Gastroesophageal sphincter (tissue), 4 donors: Measurements from ENCODE around the gene SLC48A1. TPM values are rescaled to one million over a fixed set of nuclear protein-coding genes. Genes with fewer than 3 reads are reported as not detected.
A peak's percentile ranks its signal among the peaks of the same experiment; 100 is the strongest.

Source experiments
- ATAC-seq: fragments of 150-250 bp; one replicate; pipeline ENCODE4 v1.9.1; 2016; ENCODE audit warnings: mild to moderate bottlenecking, moderate library complexity
- H3K27ac ChIP-seq, 4 donors: fragments of 200-600 bp; sonication (generic) in 3 of 4; 1 replicate in 3 of 4; 2 replicates in 1 of 4; pipeline ENCODE4 v1.5.1; 2016 to 2019
- H3K27me3 ChIP-seq: fragments of 200-600 bp; sonication (generic); one replicate; pipeline ENCODE4 v1.5.1; 2019
- H3K36me3 ChIP-seq, 2 donors: fragments of 200-600 bp; sonication (generic); one replicate each; pipeline ENCODE4 v1.5.1; 2019; ENCODE audit warnings: control low read depth in 1 of 2
- H3K4me1 ChIP-seq, 3 donors: fragments of 200-600 bp; sonication (generic); 1 replicate in 2 of 3; 2 replicates in 1 of 3; pipeline ENCODE4 v1.5.1; 2016 to 2019; ENCODE audit warnings: control low read depth in 2 of 3
- H3K4me3 ChIP-seq, 2 donors: fragments of 200-600 bp; sonication (generic); one replicate each; pipeline ENCODE4 v1.5.1; 2019; ENCODE audit warnings: mild to moderate bottlenecking in 1 of 2, moderate library complexity in 1 of 2
- H3K9me3 ChIP-seq, 3 donors: fragments of 200-600 bp; sonication (generic); one replicate each; pipeline ENCODE4 v1.5.1; 2017 to 2019; ENCODE audit warnings: control low read depth in 2 of 3
- EP300 ChIP-seq: sonication (generic); formaldehyde crosslinking; IDR thresholded peaks from one replicate; pipeline ENCODE4 v1.6.1; 2017; ENCODE audit warnings: antibody characterized with exemption, mild to moderate bottlenecking
- POLR2A ChIP-seq, 2 donors: fragments of 450-650 bp; IDR thresholded peaks; one replicate each; pipeline ENCODE4 v1.6.1; 2017; ENCODE audit warnings: antibody characterized with exemption in 2 of 2, mild to moderate bottlenecking in 2 of 2, moderate library complexity in 1 of 2
- POLR2AphosphoS5 ChIP-seq: sonication (generic); formaldehyde crosslinking; IDR thresholded peaks from one replicate; pipeline ENCODE4 v1.6.1; 2017; ENCODE audit warnings: antibody characterized with exemption
- WGBS, 2 donors: methylation state at CpG; one replicate each; pipeline ENCODE4 v1.1.5; 2018; ENCODE audit warnings: low coverage in 1 of 2; 5-methylcytosine and 5-hydroxymethylcytosine counted together
- total RNA-seq, 4 donors: library from RNA; depleted of rRNA; stranded (reverse); fragments of >200 nt; gene quantifications; one replicate each; pipeline ENCODE4 v1.1.0, GENCODE V29; 2016
- TF ChIP-seq, protein P1 (sequence below), 4 experiments: fragments of 200-600 bp in 2 of 4; fragments of 450-650 bp in 2 of 4; sonication (generic) in 1 of 4; IDR thresholded peaks; one replicate each; pipeline ENCODE4 v1.5.1; 2017 to 2019; ENCODE audit warnings: antibody characterized with exemption in 4 of 4, mild to moderate bottlenecking in 2 of 4, moderate library complexity in 2 of 4

Gene SLC48A1
- total RNA-seq, 4 donors from 2014 or later, result 40.7 to 66.8 (median 53.3) TPM

DNA sequence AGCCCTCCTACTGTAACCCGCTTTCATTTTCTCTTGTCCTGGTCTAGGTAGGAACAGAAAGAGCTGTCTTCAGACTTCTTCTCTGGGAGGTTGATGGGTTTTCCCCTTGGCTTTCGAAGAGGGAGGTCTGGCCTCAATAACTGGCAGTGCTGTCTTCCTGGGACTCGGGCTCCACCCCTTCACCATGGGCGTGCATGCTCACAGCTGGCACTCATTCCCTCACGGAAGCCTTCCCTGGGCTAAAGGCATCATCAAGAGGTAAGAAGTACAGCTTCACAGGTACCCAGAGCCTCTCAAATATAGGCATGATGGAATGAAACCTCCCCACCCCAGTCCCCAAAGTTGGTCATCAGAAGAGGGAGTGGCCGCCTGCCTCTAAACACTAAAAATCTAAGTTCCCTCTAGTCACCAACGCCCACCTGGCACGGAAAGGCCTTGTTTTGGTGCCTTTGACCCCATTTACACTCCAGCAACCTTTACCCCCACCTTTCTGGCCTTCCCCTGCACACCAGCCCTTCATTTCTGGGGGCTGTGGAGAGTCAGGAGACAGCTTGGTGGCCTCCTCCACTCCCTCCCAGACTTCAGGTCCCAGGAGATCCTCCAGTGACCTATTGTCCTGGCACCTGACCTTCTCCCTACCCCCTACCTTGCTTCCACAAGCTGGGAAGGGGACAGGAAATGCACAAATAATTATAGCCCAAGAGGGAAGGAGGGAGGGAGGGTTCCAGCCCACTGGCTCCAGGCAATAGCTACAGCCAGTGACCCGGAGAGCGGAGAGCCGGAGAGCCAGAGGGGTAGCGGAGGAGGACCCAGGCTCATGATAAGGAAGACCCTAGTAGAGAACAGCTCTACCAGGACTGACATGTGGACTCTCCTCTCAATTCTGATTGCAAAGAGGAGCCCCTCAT lies 17.1 kb upstream of the SLC48A1 start:
- WGBS, 2 donors, result 65 to 82% methylated on average over 7 to 10 of the region's 12 CpGs
- Histone ChIP-seq H3K27me3 (no peaks in the 10 kb centered on the region), H3K27ac (peak overlapping the region in 3 of 4 donors; percentile 72 to 80 (median 76)), H3K4me1 (peaks cover 0 to 77% (median 12%) of the 10 kb centered on the region in 3 donors), H3K9me3 (no peaks in the 10 kb centered on the region), H3K4me3 (peak overlapping the region in 1 of 2 donors; percentile 72), H3K36me3 (peaks cover 0 to 8% of the 10 kb centered on the region in 2 donors)
- TF ChIP-seq EP300 (no peak), POLR2A (IDR thresholded peaks at IDR 0.05) (no peak), POLR2AphosphoS5 (no peak)
- ATAC-seq, result no peak

DNA sequence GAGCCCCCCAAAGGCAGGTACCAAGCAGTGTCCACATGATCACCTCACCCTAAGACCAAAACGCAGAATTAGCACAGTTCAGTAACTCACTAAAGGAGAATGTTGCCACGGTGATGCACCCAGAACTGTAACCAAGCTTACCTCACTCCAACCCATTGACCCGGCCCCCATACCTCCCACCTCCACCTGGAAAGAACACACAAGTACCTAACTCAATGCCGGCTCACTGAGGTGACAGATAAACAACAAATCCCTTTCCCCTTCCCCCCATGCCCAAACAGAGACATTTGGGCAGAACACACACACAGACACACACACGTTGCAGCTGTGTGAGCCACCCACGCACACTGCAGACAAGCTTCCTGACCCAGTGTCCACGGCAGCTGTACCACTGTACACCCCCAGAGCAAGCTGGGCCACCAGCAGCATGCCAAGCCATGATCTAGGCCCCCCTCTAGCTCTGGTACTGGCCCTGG lies 15.6 kb upstream of the SLC48A1 start:
- TF ChIP-seq, protein P1, sequence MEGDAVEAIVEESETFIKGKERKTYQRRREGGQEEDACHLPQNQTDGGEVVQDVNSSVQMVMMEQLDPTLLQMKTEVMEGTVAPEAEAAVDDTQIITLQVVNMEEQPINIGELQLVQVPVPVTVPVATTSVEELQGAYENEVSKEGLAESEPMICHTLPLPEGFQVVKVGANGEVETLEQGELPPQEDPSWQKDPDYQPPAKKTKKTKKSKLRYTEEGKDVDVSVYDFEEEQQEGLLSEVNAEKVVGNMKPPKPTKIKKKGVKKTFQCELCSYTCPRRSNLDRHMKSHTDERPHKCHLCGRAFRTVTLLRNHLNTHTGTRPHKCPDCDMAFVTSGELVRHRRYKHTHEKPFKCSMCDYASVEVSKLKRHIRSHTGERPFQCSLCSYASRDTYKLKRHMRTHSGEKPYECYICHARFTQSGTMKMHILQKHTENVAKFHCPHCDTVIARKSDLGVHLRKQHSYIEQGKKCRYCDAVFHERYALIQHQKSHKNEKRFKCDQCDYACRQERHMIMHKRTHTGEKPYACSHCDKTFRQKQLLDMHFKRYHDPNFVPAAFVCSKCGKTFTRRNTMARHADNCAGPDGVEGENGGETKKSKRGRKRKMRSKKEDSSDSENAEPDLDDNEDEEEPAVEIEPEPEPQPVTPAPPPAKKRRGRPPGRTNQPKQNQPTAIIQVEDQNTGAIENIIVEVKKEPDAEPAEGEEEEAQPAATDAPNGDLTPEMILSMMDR (IDR thresholded peaks at IDR 0.05), result no peak
- no peak for TF ChIP-seq POLR2AphosphoS5
- no peak for TF ChIP-seq EP300
- TF ChIP-seq POLR2A (IDR thresholded peaks at IDR 0.05), result no peak
- Histone ChIP-seq H3K4me1 (peaks cover 0 to 66% (median 12%) of the 10 kb centered on the region in 3 donors), H3K4me3 (peak overlapping the region; percentile 38 to 72), H3K27me3 (no peaks in the 10 kb centered on the region), H3K36me3 (no peaks in the 10 kb centered on the region), H3K27ac (peak overlapping the region in 3 of 4 donors; percentile 76 to 80 (median 76)), H3K9me3 (no peaks in the 10 kb centered on the region)
- ATAC-seq, result no peak
- 40 to 100% methylated on average over 1 of the region's 7 CpGs for WGBS, 2 donors

DNA sequence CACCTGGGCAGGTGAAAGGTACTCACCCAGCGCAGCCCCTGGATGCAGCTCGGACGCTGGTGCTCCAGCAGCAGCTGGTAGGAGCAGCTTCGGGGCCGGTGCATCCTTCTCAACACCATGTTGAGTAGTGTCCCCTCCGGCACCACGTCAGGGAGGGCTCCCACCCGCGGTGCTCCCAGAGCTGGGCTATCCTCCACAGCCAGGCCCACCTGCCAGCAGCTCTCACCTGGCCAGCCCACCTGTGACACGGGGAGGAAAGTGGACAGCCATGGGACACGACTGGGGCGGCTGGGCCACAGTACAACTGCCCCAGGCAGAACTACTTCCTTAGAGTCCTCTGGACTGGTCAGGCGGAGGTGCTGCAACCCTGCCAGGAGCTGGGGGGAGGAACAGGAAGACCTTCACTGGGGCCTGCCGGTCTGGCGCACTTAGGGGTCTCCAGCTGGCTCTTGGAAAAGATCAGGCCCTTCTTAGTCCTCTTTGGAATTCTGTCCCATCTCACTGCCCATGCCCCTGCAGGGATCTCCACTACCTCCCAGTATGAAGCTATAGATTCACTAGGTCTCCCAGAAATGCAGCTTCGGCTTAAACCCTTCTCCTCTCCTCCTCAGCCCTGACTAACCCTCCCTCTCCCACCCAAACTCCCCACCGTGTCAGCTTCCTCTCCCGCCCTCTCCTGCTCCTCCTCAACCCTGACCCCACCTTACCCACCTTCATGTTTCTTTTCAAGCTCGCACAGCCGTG lies 15.0 kb upstream of the SLC48A1 start:
- ATAC-seq, result no peak
- no peaks in the 10 kb centered on the region for H3K27me3 ChIP-seq
- H3K4me1 ChIP-seq, result peaks cover 0 to 60% (median 12%) of the 10 kb centered on the region in 3 donors
- H3K27ac ChIP-seq, result peak overlapping the region in 3 of 4 donors; percentile 76 to 80 (median 76)
- 17 to 22% methylated on average over 1 to 2 of the region's 20 CpGs for WGBS, 2 donors
- peak overlapping the region; percentile 38 to 72 for H3K4me3 ChIP-seq
- H3K9me3 ChIP-seq, result no peaks in the 10 kb centered on the region
- TF ChIP-seq POLR2A (IDR thresholded peaks at IDR 0.05) (no peak), EP300 (no peak), POLR2AphosphoS5 (no peak)
- TF ChIP-seq, protein P1 (IDR thresholded peaks at IDR 0.05), result no peak
- H3K36me3 ChIP-seq, result no peaks in the 10 kb centered on the region

DNA sequence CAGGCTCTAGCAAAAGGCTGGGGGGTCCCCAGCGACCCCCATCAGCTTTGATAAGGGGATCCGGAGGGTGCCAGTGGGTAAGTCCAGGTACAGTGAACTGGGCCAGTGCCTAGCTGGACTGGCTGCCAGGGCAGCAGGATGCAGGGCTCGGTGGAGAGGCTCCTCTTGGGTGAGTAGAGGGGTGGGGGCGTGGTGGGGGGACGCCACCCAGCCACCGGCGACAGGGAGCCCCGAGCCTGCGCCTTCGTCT lies 14.5 kb upstream of the SLC48A1 start:
- no peak for ATAC-seq
- TF ChIP-seq, protein P1 (IDR thresholded peaks at IDR 0.05), result no peak
- TF ChIP-seq POLR2A (IDR thresholded peaks at IDR 0.05) (no peak), POLR2AphosphoS5 (no peak), EP300 (no peak)
- no CpG with 5 or more reads among the region's 10 CpGs for WGBS, 2 donors
- Histone ChIP-seq H3K27me3 (no peaks in the 10 kb centered on the region), H3K4me1 (peaks cover 0 to 55% (median 12%) of the 10 kb centered on the region in 3 donors), H3K27ac (peak overlapping the region in 3 of 4 donors; percentile 76 to 80 (median 76)), H3K4me3 (peak overlapping the region; percentile 38 to 72), H3K9me3 (no peaks in the 10 kb centered on the region), H3K36me3 (no peaks in the 10 kb centered on the region)
